ENCODE data around the gene MTM1.

DNA sequence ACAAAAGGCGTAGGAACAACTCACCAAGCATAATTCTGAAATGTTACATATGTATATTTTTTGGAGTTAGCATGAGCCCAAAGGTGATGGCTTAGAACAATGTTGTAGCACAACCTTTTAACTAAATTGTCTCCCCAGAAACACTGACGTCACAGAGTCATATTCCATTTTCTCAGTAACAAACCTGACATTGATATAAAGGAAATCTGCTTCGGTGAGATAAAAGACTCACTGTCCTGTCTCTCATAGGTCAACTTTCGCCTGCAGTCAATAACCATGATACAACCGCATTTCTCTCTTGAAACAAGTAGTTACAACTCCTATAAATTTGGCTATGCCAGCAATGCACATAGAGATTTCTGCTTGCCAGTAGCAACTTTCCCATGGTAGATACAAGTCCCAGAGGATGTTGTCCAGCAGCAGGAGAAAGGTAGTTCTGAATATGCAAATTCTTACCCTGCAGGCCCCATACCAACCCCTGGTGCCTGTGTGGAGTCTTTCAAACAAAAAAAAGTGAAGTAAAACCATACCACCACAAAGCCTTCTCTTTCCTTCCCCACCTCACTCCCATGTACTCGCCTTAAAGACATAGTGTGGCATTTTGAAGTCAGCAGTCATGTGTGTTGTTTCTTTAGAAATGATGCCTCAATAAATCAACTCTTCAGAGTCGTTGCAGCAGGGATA is 47.9 kb downstream of the MTM1 start:
- TF ChIP-seq, protein P1, sequence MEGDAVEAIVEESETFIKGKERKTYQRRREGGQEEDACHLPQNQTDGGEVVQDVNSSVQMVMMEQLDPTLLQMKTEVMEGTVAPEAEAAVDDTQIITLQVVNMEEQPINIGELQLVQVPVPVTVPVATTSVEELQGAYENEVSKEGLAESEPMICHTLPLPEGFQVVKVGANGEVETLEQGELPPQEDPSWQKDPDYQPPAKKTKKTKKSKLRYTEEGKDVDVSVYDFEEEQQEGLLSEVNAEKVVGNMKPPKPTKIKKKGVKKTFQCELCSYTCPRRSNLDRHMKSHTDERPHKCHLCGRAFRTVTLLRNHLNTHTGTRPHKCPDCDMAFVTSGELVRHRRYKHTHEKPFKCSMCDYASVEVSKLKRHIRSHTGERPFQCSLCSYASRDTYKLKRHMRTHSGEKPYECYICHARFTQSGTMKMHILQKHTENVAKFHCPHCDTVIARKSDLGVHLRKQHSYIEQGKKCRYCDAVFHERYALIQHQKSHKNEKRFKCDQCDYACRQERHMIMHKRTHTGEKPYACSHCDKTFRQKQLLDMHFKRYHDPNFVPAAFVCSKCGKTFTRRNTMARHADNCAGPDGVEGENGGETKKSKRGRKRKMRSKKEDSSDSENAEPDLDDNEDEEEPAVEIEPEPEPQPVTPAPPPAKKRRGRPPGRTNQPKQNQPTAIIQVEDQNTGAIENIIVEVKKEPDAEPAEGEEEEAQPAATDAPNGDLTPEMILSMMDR (IDR thresholded peaks at IDR 0.05; ENCODE audit: insufficient read depth, low read depth, low read length) = no peak
- no peak for TF ChIP-seq EZH2 (IDR thresholded peaks at IDR 0.05; ENCODE audit: insufficient read depth, low read length)
